Muscle layer of duodenum (tissue), 2 donors: Measurements from ENCODE around the gene ELFN2.

Experiments
- H3K27ac ChIP-seq: one replicate; pipeline ENCODE4 v1.7.0; 2013; ENCODE audit warnings: mild to moderate bottlenecking, low read length
- H3K27me3 ChIP-seq: one replicate; pipeline ENCODE4 v1.7.0; 2013; ENCODE audit warnings: low read depth, mild to moderate bottlenecking, control low read depth, low read length
- H3K36me3 ChIP-seq, 2 donors: one replicate each; pipeline ENCODE4 v1.7.0; 2013; ENCODE audit warnings: low read length in 2 of 2, control low read depth in 1 of 2, mild to moderate bottlenecking in 1 of 2; ENCODE audit not compliant: insufficient read depth in 2 of 2, control insufficient read depth in 1 of 2
- H3K4me1 ChIP-seq, 2 donors: one replicate each; pipeline ENCODE4 v1.7.0; 2013; ENCODE audit warnings: low read length in 2 of 2, mild to moderate bottlenecking in 2 of 2, control low read depth in 1 of 2, moderate library complexity in 1 of 2; ENCODE audit not compliant: insufficient read depth in 2 of 2, control insufficient read depth in 1 of 2
- H3K4me3 ChIP-seq, 2 donors: one replicate each; pipeline ENCODE4 v1.7.0; 2013; ENCODE audit warnings: low read length in 2 of 2, low read depth in 1 of 2, mild to moderate bottlenecking in 1 of 2
- H3K9me3 ChIP-seq, 2 donors: one replicate each; pipeline ENCODE4 v1.7.0; 2013; ENCODE audit warnings: low read length in 2 of 2, control low read depth in 1 of 2, mild to moderate bottlenecking in 1 of 2; ENCODE audit not compliant: control insufficient read depth in 1 of 2
- donor health status: healthy.

Gene ELFN2

GRCh38 chr22:37467391-37467955 lies 40.2 kb upstream of the ELFN2 start:
- Histone ChIP-seq H3K36me3 (no peaks in the 10 kb centered on the region), H3K4me1 (no peaks in the 10 kb centered on the region), H3K27ac (no peak overlapping the region), H3K9me3 (no peaks in the 10 kb centered on the region), H3K27me3 (no peaks in the 10 kb centered on the region), H3K4me3 (no peak overlapping the region)

GRCh38 chr22:37464181-37464580 lies 36.9 kb upstream of the ELFN2 start:
- H3K36me3 ChIP-seq = no peaks in the 10 kb centered on the region
- no peaks in the 10 kb centered on the region for H3K27me3 ChIP-seq
- H3K4me1 ChIP-seq = no peaks in the 10 kb centered on the region
- H3K27ac ChIP-seq = no peak overlapping the region
- no peaks in the 10 kb centered on the region for H3K9me3 ChIP-seq
- H3K4me3 ChIP-seq = no peak overlapping the region

- Histone ChIP-seq H3K36me3 (no peaks in the 10 kb centered on the region), H3K27ac (no peak overlapping the region), H3K27me3 (no peaks in the 10 kb centered on the region), H3K9me3 (no peaks in the 10 kb centered on the region), H3K4me1 (no peaks in the 10 kb centered on the region), H3K4me3 (no peak overlapping the region)
These were observed 35.7 kb upstream of the ELFN2 start for GRCh38 chr22:37462983-37463382.

- Histone ChIP-seq H3K9me3 (no peaks in the 10 kb centered on the region), H3K36me3 (no peaks in the 10 kb centered on the region), H3K27ac (no peak overlapping the region), H3K4me1 (no peaks in the 10 kb centered on the region), H3K4me3 (no peak overlapping the region), H3K27me3 (no peaks in the 10 kb centered on the region)
These were observed 35.2 kb upstream of the ELFN2 start for GRCh38 chr22:37462436-37462835.

- H3K4me3 ChIP-seq = no peak overlapping the region
- H3K27ac ChIP-seq = no peak overlapping the region
- H3K36me3 ChIP-seq = no peaks in the 10 kb centered on the region
- H3K27me3 ChIP-seq = no peaks in the 10 kb centered on the region
- no peaks in the 10 kb centered on the region for H3K4me1 ChIP-seq
- no peaks in the 10 kb centered on the region for H3K9me3 ChIP-seq
These were observed 34.7 kb upstream of the ELFN2 start for GRCh38 chr22:37461961-37462360.

GRCh38 chr22:37460684-37461083 lies 33.4 kb upstream of the ELFN2 start:
- Histone ChIP-seq H3K36me3 (no peaks in the 10 kb centered on the region), H3K27me3 (no peaks in the 10 kb centered on the region), H3K4me3 (no peak overlapping the region), H3K27ac (no peak overlapping the region), H3K4me1 (peaks cover 0 to 1% of the 10 kb centered on the region in 2 donors), H3K9me3 (no peaks in the 10 kb centered on the region)

- no peaks in the 10 kb centered on the region for H3K36me3 ChIP-seq
- peaks cover 0 to 3% of the 10 kb centered on the region in 2 donors for H3K4me1 ChIP-seq
- no peak overlapping the region for H3K27ac ChIP-seq
- H3K27me3 ChIP-seq = no peaks in the 10 kb centered on the region
- H3K4me3 ChIP-seq = no peak overlapping the region
- H3K9me3 ChIP-seq = no peaks in the 10 kb centered on the region
These were observed 31.9 kb upstream of the ELFN2 start for GRCh38 chr22:37459206-37459605.

GRCh38 chr22:37457093-37457893 lies 30.0 kb upstream of the ELFN2 start:
- Histone ChIP-seq H3K27me3 (no peaks in the 10 kb centered on the region), H3K4me3 (no peak overlapping the region), H3K9me3 (no peaks in the 10 kb centered on the region), H3K4me1 (peaks cover 0 to 3% of the 10 kb centered on the region in 2 donors), H3K27ac (no peak overlapping the region), H3K36me3 (no peaks in the 10 kb centered on the region)

- Histone ChIP-seq H3K4me1 (peaks cover 0 to 3% of the 10 kb centered on the region in 2 donors), H3K27ac (no peak overlapping the region), H3K4me3 (no peak overlapping the region), H3K9me3 (peaks cover 0 to 3% of the 10 kb centered on the region in 2 donors), H3K27me3 (no peaks in the 10 kb centered on the region), H3K36me3 (no peaks in the 10 kb centered on the region)
These were observed 29.1 kb upstream of the ELFN2 start for GRCh38 chr22:37456346-37456745.

- no peaks in the 10 kb centered on the region for H3K27me3 ChIP-seq
- H3K4me3 ChIP-seq = no peak overlapping the region
- peaks cover 0 to 3% of the 10 kb centered on the region in 2 donors for H3K9me3 ChIP-seq
- H3K36me3 ChIP-seq = no peaks in the 10 kb centered on the region
- peaks cover 0 to 3% of the 10 kb centered on the region in 2 donors for H3K4me1 ChIP-seq
- H3K27ac ChIP-seq = no peak overlapping the region
These were observed 28.6 kb upstream of the ELFN2 start for GRCh38 chr22:37455896-37456295.

- no peaks in the 10 kb centered on the region for H3K27me3 ChIP-seq
- H3K27ac ChIP-seq = no peak overlapping the region
- H3K4me3 ChIP-seq = no peak overlapping the region
- peaks cover 0 to 3% of the 10 kb centered on the region in 2 donors for H3K4me1 ChIP-seq
- no peaks in the 10 kb centered on the region for H3K36me3 ChIP-seq
- H3K9me3 ChIP-seq = peaks cover 0 to 5% of the 10 kb centered on the region in 2 donors
These were observed 27.8 kb upstream of the ELFN2 start for GRCh38 chr22:37454857-37455686.
